CD4-positive, alpha-beta T cell treated with Interleukin-15 for 1 hour (primary cell): ENCODE results near the gene TMEM184B.
"Not testable (repeated sequence)": the region's sequence is repeated elsewhere in the genome, so short reads cannot be mapped to it uniquely, and the experiment has no call there.

Experiments used
- DNase-seq: peaks from one replicate; pipeline ENCODE4 v3.0.0-alpha.2; 2020

TMEM184B gene

GRCh38 chr22:38202437-38203089 is 70.2 kb downstream of the TMEM184B start:
- DNase-seq = peak; percentile 67

- peak; percentile 95 for DNase-seq
Measured at GRCh38 chr22:38201711-38202436, 70.9 kb downstream of the TMEM184B start, which contains the start of gene MAFF. Gene MAFF, plus strand, starts transcription at chr22:38201994. Its CDS starts 11,860 bp downstream, at chr22:38213854.

- no peak for DNase-seq
Measured at GRCh38 chr22:38201371-38201710, 71.5 kb downstream of the TMEM184B start.

GRCh38 chr22:38199826-38200559 is 72.8 kb downstream of the TMEM184B start:
- no peak for DNase-seq

GRCh38 chr22:38196791-38197419 is 75.9 kb downstream of the TMEM184B start:
- no peak for DNase-seq

- DNase-seq = no peak
Measured at GRCh38 chr22:38193580-38193979, 79.2 kb downstream of the TMEM184B start.

GRCh38 chr22:38192475-38192863 is 80.3 kb downstream of the TMEM184B start:
- no peak for DNase-seq

GRCh38 chr22:38191731-38192474 is 80.9 kb downstream of the TMEM184B start:
- no peak for DNase-seq

- DNase-seq = no peak
Measured at GRCh38 chr22:38191055-38191454, 81.8 kb downstream of the TMEM184B start.

- no peak for DNase-seq
Measured at GRCh38 chr22:38190581-38190980, 82.2 kb downstream of the TMEM184B start.

GRCh38 chr22:38189104-38189503 is 83.7 kb downstream of the TMEM184B start:
- no peak for DNase-seq

GRCh38 chr22:38187413-38188212 is 85.2 kb downstream of the TMEM184B start:
- no peak for DNase-seq

GRCh38 chr22:38186429-38186828 is 86.4 kb downstream of the TMEM184B start:
- no peak for DNase-seq

- no peak for DNase-seq
Measured at GRCh38 chr22:38184788-38185187, 88.0 kb downstream of the TMEM184B start.

GRCh38 chr22:38181453-38182200 is 91.2 kb downstream of the TMEM184B start, which contains the start of gene PLA2G6:
Gene PLA2G6, minus strand, starts transcription at chr22:38181830. Its CDS starts 12,404 bp downstream, at chr22:38169426.
- DNase-seq = peak; percentile 99

- DNase-seq = peak; percentile 58
Measured at GRCh38 chr22:38180841-38181452, 91.9 kb downstream of the TMEM184B start.

GRCh38 chr22:38178605-38178937 is 94.2 kb downstream of the TMEM184B start:
- not testable (repeated sequence) for DNase-seq

GRCh38 chr22:38177926-38178604 is 94.7 kb downstream of the TMEM184B start:
- DNase-seq = no peak

- DNase-seq = not testable (repeated sequence)
Measured at GRCh38 chr22:38177571-38177925, 95.3 kb downstream of the TMEM184B start.

- DNase-seq = no peak
Measured at GRCh38 chr22:38177044-38177443, 95.8 kb downstream of the TMEM184B start.
